GM12875 (cell line): ENCODE data around the gene ST3GAL5.

Source experiments
- H3K4me3 ChIP-seq: one replicate; pipeline ENCODE4 v1.5.1; 2011; ENCODE audit warnings: low read depth, low read length, control low read depth
- TF ChIP-seq, protein P1 (sequence below): IDR thresholded peaks from 2 replicates; pipeline ENCODE4 v1.5.1; 2011; ENCODE audit warnings: low read depth, mild to moderate bottlenecking, control low read depth, inconsistent platforms, low read length, moderate library complexity, borderline replicate concordance; ENCODE audit not compliant: insufficient read depth

The ST3GAL5 gene

DNA sequence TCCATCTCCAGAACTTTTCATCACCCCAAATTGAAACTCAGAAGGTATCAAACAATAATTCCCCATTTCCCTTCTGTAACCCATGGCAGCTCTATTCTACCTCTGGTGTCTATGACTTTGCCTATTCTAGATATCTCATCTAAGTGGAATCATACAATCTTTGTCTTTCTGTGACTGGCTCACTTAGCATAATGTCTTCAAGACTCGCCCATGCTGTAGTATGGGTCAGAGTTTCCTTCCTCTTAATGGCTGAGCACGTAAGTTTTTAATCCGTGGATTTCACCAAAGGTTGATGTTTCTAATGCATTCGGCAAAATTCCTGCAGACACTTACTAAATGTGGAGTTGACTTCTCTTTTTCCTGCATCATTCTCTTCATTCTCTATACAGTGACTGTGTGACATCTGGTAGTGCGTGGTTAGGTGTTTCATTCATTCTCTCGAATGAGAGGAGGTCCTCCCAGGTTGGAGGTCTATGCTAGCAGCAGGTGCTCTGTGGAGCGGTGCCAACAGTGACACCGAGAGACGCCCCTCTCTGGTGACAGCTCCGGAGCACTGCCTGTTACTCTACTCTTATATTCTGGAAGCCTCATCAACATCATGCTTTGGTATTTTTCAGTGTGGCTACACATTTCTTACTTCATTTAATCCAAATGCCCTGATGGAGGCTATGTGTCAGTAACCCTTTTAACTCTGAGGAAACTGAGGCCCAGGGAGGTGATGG, 84.9 kb downstream of the ST3GAL5 start:
- H3K4me3 ChIP-seq, result no peak overlapping the region
- TF ChIP-seq, protein P1, sequence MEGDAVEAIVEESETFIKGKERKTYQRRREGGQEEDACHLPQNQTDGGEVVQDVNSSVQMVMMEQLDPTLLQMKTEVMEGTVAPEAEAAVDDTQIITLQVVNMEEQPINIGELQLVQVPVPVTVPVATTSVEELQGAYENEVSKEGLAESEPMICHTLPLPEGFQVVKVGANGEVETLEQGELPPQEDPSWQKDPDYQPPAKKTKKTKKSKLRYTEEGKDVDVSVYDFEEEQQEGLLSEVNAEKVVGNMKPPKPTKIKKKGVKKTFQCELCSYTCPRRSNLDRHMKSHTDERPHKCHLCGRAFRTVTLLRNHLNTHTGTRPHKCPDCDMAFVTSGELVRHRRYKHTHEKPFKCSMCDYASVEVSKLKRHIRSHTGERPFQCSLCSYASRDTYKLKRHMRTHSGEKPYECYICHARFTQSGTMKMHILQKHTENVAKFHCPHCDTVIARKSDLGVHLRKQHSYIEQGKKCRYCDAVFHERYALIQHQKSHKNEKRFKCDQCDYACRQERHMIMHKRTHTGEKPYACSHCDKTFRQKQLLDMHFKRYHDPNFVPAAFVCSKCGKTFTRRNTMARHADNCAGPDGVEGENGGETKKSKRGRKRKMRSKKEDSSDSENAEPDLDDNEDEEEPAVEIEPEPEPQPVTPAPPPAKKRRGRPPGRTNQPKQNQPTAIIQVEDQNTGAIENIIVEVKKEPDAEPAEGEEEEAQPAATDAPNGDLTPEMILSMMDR, result no peak

DNA sequence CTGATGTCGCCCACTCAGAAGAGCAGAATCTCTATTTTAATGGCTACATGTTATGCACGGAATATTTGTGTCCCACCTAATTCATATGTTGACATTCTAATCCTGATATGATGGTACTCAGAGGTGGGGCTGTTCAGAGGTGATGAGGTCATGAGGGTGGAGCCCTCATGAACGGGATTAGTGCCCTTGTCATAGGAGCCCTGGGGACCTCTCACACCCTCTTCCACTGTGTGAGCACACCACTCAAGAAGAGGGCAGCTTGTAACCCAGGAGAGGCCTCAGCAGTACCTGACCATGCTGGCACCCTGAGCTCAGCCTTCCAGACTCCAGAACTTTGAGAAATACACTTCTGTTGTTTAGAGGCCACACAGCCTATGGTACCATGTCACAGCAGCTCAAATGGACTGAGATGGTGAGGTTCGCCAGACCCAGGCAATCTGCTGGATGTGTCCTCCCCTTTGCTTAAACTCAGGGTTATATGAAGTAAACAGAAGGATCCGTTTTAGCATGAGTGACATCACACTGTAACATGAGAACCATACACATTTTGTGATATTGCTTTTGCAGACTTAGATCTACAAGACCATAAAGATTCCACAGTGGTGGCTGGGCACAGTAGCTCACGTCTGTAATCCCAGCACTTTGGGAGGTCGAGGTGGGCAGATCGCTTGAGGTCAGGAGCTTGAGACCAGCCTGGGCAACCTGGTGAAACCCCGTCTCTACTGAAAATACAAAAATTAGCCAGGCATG, 86.3 kb downstream of the ST3GAL5 start:
- H3K4me3 ChIP-seq, result no peak overlapping the region
- TF ChIP-seq, protein P1, result no peak

DNA sequence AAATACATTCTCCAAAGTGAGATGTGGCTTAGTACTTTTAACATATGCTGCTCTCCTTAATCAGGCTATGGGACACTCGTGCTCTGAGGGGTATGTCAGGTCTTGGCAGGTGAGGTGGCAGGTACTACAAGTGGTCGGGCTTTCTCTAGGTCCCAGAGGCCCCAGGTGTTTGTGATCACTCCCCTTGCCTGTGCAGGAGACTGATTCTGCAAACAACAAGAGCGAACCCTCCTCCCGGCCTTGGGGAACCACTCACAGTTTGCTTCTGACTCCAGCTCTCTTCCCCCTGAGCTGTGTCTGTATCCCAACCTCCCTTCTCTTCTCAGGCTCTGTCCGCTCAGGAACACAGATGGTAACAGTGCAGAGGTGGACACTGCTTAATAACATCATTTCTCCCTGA, 86.9 kb downstream of the ST3GAL5 start:
- TF ChIP-seq, protein P1, result no peak
- no peak overlapping the region for H3K4me3 ChIP-seq

DNA sequence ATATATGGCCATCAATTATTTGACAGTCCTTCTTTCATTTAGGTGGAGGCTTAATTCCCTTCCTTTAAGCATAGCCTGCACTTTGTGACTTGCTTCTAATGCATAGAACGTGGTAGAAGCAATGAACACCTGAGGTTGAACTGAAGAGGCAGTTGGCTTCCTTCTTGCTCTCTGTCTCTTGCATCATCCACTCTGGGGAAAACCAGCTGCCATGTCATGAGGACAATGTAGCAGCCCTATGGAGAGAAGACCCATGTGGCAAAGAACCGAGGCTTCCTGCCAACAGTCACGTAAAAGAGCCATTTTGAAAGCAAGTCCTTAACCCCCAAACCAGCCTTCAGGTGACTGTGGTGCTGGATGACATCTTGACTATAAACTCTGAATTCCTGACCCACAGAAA, 88.2 kb downstream of the ST3GAL5 start:
- TF ChIP-seq, protein P1, result no peak
- H3K4me3 ChIP-seq, result no peak overlapping the region

DNA sequence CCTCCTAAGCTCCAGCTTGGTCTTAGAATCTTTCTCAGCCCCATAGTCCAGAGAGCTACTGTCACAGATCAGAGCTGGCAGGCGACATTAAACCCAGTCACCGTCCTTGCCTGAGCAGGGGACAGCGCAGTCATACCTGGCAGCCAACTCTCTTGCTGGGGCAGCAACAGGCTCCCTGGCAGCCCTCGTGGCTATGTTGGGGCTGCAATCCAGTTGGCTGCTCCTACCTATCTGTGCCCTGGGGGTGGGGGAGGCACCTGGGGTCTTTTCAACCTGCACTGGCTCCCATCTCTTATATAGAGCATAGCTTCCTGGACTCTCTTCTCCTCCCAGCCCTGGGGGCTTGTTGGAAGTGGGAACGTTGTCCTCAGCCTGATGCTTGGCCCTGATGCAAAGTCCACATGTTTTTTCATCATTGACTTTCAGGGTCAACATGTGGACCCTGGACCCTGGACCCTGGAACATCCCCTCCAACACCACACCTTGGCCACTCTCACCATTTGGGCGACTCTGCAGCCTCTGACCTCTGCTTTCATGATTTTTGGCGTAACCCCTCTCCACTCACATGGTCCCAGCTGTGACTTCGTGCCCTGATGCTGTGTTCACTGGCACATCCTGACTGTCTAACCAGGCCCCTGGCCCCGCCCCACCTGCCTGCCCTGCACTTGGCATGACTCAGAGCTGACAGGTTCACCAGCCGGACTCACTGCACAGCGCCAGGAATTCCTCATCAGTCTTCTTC, 89.4 kb downstream of the ST3GAL5 start:
- no peak overlapping the region for H3K4me3 ChIP-seq
- TF ChIP-seq, protein P1, result no peak

DNA sequence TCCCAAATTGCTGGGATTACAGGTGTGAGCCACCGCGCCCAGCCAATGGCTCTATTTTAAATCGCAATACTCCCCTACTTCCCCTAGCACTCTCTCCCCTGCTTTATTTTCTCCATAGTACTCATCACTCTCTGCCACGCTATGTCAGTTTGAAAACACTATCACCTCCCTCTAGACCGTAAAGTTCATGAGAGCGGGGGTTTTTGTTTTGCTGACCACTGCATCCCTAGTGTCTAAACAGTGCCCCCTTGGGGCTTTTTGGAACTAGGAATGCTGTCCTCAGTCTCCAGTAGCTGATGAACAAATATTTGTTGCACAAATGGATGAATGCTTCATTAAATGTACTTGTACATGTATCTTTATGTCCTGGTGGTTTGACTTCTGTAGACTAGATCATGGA, 90.9 kb downstream of the ST3GAL5 start:
- H3K4me3 ChIP-seq, result no peak overlapping the region
- TF ChIP-seq, protein P1, result no peak

DNA sequence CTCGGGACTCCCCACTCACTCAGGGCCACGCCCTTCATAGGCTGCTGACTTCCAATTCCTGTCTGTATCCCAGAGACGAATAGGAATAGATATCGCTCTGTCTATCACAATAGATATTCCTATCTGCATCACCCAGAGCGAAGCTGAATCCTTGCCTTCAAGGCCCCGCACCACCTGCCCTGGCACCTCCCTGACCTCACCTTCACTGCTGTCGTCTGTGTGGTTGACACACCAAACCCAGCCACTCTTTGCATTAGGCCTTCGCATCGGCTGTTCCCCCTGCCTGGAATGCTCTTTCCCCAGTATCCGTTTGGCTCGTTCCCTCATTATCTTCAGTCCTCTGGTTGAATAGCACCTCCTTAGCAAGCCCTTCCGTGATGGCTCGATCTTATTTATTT, 91.5 kb downstream of the ST3GAL5 start:
- TF ChIP-seq, protein P1, result no peak

More for the DNA sequence above, 91.5 kb downstream of the ST3GAL5 start:
- no peak overlapping the region for H3K4me3 ChIP-seq
